Prostate gland (tissue), 2 donors: Measurements from ENCODE around the gene NAA38. TPM values are rescaled to one million over a fixed set of nuclear protein-coding genes. Genes with fewer than 3 reads are reported as not detected.

Experiments used
- DNase-seq: peaks from one replicate; pipeline ENCODE4 v3.0.0-alpha.2; 2019; ENCODE audit warnings: low spot score
- H3K27ac ChIP-seq, 2 donors: fragments of 200-600 bp; sonication (generic); 2 replicates each; pipeline ENCODE4 v1.5.1; 2017 to 2019
- H3K27me3 ChIP-seq: fragments of 200-600 bp; sonication (generic); replicated peaks from 2 replicates; pipeline ENCODE4 v1.5.1; 2019; ENCODE audit not compliant: insufficient read depth
- H3K36me3 ChIP-seq, 2 donors: fragments of 200-600 bp; sonication (generic); 1 replicate in 1 of 2; 2 replicates in 1 of 2; pipeline versions ENCODE4 v1.5.1 to v1.8.1; 2017 to 2019
- H3K4me1 ChIP-seq: fragments of 200-600 bp; sonication (generic); replicated peaks from 2 replicates; pipeline ENCODE4 v1.5.1; 2019
- H3K4me3 ChIP-seq, 2 donors: fragments of 200-600 bp; sonication (generic); 2 replicates each; pipeline ENCODE4 v1.5.1; 2017 to 2019
- H3K9me3 ChIP-seq: fragments of 200-600 bp; sonication (generic); 2 replicates; pipeline ENCODE4 v1.5.1; 2017
- CTCF ChIP-seq, 4 experiments: fragments of 200-600 bp in 2 of 4; fragments of 450-650 bp in 2 of 4; sonication (generic) in 2 of 4; IDR thresholded peaks; 1 replicate in 3 of 4; 2 replicates in 1 of 4; pipeline ENCODE4 v1.5.1; 2016 to 2019; ENCODE audit warnings: antibody characterized with exemption in 4 of 4, mild to moderate bottlenecking in 2 of 4, moderate library complexity in 2 of 4
- POLR2A ChIP-seq: fragments of 450-650 bp; IDR thresholded peaks from one replicate; pipeline ENCODE4 v1.6.1; 2016; ENCODE audit warnings: antibody characterized with exemption, mild to moderate bottlenecking
- POLR2AphosphoS5 ChIP-seq: sonication (generic); formaldehyde crosslinking; IDR thresholded peaks from one replicate; pipeline ENCODE4 v1.6.1; 2017; ENCODE audit warnings: antibody characterized with exemption
- WGBS: methylation state at CpG from one replicate; pipeline ENCODE4 v1.1.5; 2018; 5-methylcytosine and 5-hydroxymethylcytosine counted together
- intact Hi-C: fragments of 100-400 bp; cut with DNase I; formaldehyde crosslinking; loops from one replicate; pipeline ENCODE4 v1.14.2; 2022
- total RNA-seq, 2 donors: library from RNA; depleted of rRNA; stranded (reverse); fragments of >200 nt; gene quantifications; one replicate each; pipeline ENCODE4 v1.1.0, GENCODE V29; 2016

The NAA38 gene
- total RNA-seq, 2 donors from 2014 or later = 74.6 to 163 TPM

- no peak overlapping the region for H3K27ac ChIP-seq
- H3K27me3 ChIP-seq = no peaks in the 10 kb centered on the region
- peaks cover 23% of the 10 kb centered on the region in 2 donors for H3K36me3 ChIP-seq
- DNase-seq = no peak
- no peak overlapping the region for H3K4me3 ChIP-seq
- H3K4me1 ChIP-seq = peaks cover 11% of the 10 kb centered on the region
- TF ChIP-seq POLR2AphosphoS5 (no peak), CTCF (IDR thresholded peaks at IDR 0.05) (no peak)
- no peaks in the 10 kb centered on the region for H3K9me3 ChIP-seq
- intact Hi-C loops = loop anchor here (10.0 kb wide), 1 partner anchor 309 kb away; the partner anchor contains the start of gene PER1
- WGBS = 85% methylated on average over 22 of the region's 22 CpGs
Observed at GRCh38 chr17:7846063-7846735, 11.2 kb downstream of the NAA38 start.

DNA sequence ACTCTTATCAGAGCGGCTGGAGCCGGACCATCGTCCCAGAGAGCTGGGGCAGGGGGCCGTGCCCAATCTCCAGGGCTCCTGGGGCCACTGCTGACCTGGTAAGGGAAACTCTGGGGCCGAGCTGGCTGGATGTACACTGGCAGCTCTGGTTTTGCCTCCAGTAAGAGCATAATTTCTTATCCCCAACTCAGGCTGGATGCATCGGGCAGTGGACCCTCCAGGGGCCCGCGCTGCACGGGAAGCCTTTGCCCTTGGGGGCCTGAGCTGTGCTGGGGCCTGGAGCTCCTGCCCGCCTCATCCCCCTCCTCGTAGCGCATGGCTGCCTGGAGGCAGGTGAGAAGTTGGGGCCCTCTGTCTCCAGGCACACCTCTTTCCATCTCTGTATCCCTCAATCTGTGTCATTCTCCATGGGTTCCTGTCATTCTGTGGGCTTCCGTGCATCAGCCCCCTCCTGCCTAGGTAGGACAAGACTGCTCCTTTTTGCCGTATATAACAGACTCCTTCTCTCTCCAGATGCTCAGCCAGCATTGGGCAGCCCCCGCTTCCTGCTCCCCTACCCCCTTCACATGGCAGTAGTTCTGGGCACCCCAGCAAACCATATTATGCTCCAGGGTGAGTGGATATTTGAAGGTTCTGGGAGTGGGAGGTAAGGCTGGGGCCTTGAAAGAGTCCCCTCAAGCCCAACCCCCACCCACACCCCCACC, 11.8 kb downstream of the NAA38 start:
- Histone ChIP-seq H3K4me1 (peaks cover 11% of the 10 kb centered on the region), H3K9me3 (no peaks in the 10 kb centered on the region), H3K27me3 (no peaks in the 10 kb centered on the region), H3K4me3 (peak overlapping the region in 1 of 2 donors; percentile 67), H3K36me3 (peaks cover 23% of the 10 kb centered on the region in 2 donors), H3K27ac (peak overlapping the region; percentile 98 to 99)
- intact Hi-C loops = loop anchor here (10.0 kb wide), 1 partner anchor 309 kb away; the partner anchor contains the start of gene PER1
- no peak for DNase-seq
- TF ChIP-seq POLR2A = no peak
- TF ChIP-seq POLR2AphosphoS5 = no peak
- 72% methylated on average over 15 of the region's 15 CpGs for WGBS

DNA sequence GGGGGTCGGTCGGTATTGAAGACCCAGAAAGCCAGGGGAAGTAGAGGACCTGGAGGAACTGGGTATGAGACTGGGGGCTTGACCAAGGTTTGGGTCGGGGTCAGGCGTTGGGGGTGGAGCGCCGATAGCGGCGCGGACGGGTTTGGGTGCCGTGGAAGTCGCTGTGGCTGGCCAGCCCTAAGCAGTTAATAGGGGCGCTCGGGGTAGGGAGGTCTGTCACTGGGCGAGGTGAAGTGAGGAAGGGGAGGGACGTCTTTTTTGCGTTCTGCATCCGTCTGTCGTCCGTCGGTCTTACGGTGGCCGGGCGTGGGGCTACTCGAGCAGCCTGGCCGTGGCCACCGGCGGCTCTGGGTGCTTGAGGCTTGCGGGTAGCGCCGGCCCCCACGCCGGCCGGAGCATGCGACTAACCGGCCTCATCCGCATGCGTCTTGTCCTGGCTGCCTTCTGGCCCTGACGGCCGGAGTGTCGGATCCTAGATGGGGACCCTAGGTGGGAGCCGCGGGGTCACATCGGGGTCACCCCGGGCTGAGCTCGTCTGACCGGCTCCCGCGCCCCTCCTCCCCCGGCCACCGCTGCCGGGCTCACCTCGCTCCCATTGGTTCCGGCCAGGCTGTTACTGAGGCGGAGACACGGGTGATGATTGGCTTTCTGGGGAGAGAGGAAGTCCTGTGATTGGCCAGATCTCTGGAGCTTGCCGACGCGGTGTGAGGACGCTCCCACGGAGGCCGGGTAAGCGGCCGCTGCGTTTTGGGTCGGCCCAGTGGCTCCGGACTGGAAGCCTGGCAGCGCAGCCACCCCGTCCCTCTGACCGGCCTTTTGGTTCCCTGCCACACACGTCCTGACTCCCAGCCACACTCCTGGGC, 12.8 kb downstream of the NAA38 start:
- Histone ChIP-seq H3K4me1 (peaks cover 14% of the 10 kb centered on the region), H3K9me3 (no peaks in the 10 kb centered on the region), H3K27ac (peak overlapping the region; percentile 98 to 99), H3K4me3 (peak overlapping the region; percentile 67 to 72), H3K27me3 (no peaks in the 10 kb centered on the region), H3K36me3 (peaks cover 22 to 23% of the 10 kb centered on the region in 2 donors)
- peak; percentile 95 for DNase-seq
- TF ChIP-seq POLR2A (peak; percentile 93), POLR2AphosphoS5 (peak; percentile 98), CTCF (IDR thresholded peaks at IDR 0.05) (peak in 1 of 4 experiments; percentile 11)
- intact Hi-C loops = loop anchor here (5.0 to 10.0 kb wide), 2 partner anchors 310 to 497 kb away; partner anchors contain the start of gene PER1
- WGBS = under 1% methylated on average over 71 of the region's 71 CpGs

GRCh38 chr17:7843536-7844291, 13.6 kb downstream of the NAA38 start:
- Histone ChIP-seq H3K27ac (peak overlapping the region; percentile 98 to 99), H3K9me3 (no peaks in the 10 kb centered on the region), H3K36me3 (peaks cover 14 to 20% of the 10 kb centered on the region in 2 donors), H3K4me3 (peak overlapping the region; percentile 67 to 72), H3K27me3 (no peaks in the 10 kb centered on the region), H3K4me1 (peaks cover 22% of the 10 kb centered on the region)
- WGBS = under 1% methylated on average over 61 of the region's 61 CpGs
- intact Hi-C loops = loop anchor here (5.0 to 10.0 kb wide), 2 partner anchors 311 to 496 kb away; partner anchors contain the start of gene PER1
- peak; percentile 77 for DNase-seq
- TF ChIP-seq POLR2A = peak; percentile 75
- no peak for TF ChIP-seq CTCF (IDR thresholded peaks at IDR 0.05)
